Measurements from ENCODE around the gene CPNE5.

DNA sequence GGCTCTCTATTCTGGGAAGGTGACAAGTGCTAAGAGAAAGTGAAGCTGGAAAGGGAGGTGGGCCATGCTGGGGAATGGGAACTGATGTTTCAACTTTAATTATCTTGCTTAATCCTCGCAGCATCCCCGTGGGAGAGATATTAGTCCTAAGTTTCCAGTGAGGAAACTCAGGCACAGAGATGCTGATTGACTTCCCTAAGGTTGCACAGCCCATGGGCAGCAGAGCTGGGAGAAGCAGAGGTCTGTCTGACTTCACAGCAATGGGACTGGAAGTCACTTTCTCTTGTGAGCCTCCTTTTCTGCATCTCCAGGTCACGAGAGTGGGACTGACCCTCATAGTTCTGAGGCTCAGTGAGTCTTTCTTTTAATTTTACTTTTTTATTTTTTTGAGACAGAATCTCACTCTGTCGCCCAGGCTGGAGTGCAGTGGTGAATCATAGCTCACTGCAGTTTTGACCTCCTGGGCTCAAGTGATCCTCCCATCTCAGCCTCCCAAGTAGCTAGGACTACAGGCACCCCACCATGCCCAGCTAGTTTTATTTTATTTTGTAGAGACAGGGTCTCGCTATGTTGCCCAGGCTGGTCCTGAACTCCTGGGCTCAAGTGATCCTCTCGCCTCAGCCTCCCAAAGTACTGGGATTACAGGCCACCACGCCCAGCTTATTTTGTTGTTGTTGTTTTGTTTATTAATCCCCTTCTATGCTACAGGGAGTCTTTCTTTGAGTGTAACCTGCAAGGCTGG, 139.0 kb downstream of the CPNE5 start:
- TF ChIP-seq POLR2AphosphoS5 (IDR thresholded peaks at IDR 0.05) (no peak), POLR2A (IDR thresholded peaks at IDR 0.05) (no peak), EP300 (IDR thresholded peaks at IDR 0.05; ENCODE audit: low read depth) (no peak)
- TF ChIP-seq, protein P1, sequence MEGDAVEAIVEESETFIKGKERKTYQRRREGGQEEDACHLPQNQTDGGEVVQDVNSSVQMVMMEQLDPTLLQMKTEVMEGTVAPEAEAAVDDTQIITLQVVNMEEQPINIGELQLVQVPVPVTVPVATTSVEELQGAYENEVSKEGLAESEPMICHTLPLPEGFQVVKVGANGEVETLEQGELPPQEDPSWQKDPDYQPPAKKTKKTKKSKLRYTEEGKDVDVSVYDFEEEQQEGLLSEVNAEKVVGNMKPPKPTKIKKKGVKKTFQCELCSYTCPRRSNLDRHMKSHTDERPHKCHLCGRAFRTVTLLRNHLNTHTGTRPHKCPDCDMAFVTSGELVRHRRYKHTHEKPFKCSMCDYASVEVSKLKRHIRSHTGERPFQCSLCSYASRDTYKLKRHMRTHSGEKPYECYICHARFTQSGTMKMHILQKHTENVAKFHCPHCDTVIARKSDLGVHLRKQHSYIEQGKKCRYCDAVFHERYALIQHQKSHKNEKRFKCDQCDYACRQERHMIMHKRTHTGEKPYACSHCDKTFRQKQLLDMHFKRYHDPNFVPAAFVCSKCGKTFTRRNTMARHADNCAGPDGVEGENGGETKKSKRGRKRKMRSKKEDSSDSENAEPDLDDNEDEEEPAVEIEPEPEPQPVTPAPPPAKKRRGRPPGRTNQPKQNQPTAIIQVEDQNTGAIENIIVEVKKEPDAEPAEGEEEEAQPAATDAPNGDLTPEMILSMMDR (IDR thresholded peaks at IDR 0.05), result no peak

Measured in transverse colon (tissue), 4 donors.